HG02943 (cell line): Measurements from ENCODE around the gene TUBA1A.
"Not testable (repeated sequence)": the region's sequence is repeated elsewhere in the genome, so short reads cannot be mapped to it uniquely, and the experiment has no call there.

ENCODE experiments used
- ATAC-seq: cut with Tn5 transposase; IDR thresholded peaks from one replicate; pipeline ENCODE4 v1.9.1; 2021; ENCODE audit warnings: mild to moderate bottlenecking, low read depth, moderate library complexity; ENCODE audit not compliant: unreplicated experiment

The TUBA1A gene

DNA sequence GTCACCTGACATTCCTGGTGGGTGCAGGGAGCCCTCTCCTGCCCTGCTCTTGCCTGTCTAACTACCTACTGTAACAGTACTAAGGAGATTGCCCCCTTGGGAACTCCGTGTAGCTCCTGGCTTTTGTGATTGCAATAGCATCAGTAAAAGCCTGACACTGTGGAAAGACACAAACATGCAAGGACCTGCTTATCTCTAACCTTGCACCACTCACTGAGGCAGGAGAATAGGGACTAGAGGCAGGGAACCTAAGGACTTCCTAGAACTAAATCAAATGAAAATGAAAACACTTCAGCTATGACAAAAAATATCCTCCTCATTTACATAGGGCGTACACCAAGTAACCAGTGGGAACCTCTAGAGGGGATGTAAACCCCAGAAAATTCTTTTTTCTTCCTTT lies 28.5 kb downstream of the TUBA1A start:
- no peak for ATAC-seq

DNA sequence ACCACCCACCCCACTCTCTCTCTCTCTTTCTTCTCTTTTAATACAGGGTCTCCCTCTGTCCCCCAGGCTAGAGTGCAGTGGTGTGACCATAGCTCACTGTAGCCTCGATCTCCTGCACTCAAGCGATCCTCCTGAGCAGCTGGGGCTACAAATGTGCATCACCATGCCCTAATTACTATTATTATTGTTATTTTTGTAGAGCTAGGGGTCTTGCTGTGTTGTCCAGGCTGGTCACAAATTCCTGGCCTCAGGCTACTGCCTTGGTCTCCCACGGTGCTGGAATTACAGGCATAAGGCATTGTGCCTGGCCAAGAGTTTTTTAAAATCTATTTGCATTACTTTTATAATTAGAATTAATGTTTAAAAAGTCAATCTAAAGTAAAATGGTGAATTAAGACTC lies 34.7 kb downstream of the TUBA1A start:
- ATAC-seq = no peak

DNA sequence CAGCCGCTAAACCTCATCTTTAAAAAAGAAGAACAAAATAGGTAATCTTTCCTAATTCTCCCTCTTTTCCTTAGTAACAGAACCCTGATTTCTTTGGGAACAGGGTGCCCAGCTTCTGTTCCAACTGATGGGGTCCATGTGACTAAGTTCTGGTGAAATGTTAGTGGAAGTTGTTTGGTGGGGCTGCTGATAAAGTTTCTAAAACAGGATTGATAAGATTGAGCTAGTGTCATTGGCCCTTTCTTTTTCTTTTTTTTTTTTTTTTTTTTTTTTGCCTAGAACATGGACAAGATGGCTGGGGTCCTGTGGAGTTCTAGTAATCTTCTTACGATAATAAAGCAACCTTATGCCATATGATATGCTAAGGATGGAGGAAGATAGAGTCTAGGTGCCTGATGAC lies 41.5 kb downstream of the TUBA1A start:
- ATAC-seq = no peak

DNA sequence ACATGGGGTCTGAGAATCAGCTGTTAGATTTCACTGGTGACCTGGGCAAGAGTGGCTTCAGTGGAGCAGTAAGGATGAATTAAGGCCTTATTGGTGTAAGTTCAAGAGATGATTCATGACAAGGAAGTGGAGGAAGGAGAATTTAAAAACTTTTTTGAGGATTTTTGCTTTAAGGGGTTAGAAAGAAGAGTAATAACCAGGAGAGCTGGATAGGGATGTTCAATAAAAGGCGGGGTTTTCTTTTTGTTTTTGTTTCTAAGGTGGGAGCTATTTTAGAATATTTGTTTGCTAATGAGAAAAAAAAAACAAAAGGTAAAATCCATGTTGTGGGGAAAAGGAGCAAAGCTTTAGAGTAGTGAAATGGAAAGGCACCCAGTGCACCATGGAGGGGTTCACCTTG lies 42.5 kb downstream of the TUBA1A start:
- ATAC-seq = no peak

DNA sequence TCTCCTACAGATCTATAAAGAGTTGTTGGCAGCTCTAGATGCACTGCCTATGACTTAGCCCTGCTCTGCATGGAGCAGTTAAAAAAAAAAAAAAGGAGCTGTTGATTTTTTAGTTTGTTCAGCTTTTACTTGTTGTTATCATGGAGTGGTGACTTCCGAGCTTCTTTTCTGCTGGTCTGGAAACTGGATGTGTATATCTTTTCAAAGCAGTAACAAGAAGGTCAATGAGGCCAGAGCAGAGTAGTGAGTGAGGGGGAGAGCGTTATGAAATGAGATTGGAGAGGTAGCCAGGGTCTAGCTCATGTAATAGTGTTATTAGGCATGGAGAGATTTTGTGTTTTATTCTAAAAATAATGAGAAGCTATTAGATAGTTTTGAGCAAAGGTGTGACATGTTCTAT lies 44.5 kb downstream of the TUBA1A start:
- ATAC-seq = no peak

DNA sequence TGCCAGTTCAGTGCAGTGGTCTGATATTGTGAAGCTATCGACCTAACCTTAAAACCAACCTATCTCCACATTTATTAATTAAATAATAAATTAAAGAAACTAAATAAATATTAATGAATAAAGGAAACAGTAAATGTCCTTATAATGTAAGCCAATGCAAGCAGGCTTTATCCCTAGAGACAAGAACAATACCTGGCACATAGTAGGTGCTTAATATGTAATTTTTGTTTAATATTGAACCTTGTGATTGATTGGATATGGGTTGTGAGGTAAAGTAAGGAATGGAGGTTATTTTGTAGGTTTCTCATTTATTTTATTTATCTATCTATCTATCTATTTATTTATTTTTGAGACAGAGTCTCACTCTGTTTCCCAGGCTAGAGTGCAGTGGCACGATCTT lies 49.9 kb downstream of the TUBA1A start:
- no peak for ATAC-seq

DNA sequence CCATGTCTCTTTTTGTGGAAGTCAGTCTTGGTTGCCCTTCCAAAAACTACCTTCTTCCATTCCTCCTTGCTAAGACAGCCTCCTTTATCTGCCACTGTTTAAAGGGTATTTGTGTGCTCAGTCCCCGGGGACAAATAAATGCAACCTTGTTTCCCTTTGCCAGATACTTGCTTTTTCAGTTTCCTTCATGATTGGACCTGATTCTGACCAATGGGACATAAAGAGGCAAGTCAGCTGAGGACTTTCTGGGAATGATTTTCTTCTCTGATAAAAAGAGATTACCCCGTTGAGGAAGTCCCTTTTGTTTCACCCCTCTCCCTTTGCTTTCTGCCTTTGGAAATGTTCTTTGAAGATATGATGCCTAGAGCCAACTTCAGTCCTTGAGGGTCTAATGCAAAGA lies 50.3 kb downstream of the TUBA1A start:
- no peak for ATAC-seq

DNA sequence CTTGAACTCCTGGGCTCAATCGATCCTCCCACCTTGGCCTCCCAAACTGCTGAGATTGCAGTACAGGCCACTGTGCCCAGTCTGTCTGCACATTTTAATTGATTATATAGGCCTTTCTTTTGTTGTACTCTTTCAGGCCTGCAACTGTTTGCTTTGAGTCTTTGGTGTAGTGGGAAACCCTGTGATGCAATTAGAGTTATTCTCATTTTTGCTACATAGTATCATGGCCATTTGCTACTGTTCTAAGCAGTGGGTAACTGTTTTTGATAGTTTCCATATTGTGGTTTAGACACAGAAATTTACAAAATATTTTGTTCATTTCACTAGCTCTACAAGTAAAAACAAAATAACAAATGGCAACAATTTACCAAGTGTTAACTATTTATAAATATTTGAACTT lies 51.4 kb downstream of the TUBA1A start:
- ATAC-seq = no peak

DNA sequence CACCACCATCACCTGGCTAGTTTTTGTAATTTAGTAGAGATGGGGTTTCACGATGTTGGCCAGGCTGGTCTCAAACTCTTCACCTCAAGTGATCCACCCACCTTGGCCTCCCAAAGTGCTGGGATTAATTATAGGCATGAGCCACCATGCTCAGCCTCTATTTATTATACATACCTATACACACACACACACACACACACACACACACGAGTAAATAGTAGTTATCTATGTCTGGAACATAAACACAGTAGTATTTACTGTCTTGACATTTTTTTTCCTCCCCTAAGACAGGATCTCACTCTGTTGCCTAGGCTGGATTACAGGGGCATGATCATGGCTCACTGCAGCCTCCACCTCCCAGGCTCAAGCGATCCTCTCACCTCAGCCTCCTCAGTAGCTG lies 51.9 kb downstream of the TUBA1A start:
- not testable (repeated sequence) for ATAC-seq
